ENCODE measurements around the gene PDE5A.

DNA sequence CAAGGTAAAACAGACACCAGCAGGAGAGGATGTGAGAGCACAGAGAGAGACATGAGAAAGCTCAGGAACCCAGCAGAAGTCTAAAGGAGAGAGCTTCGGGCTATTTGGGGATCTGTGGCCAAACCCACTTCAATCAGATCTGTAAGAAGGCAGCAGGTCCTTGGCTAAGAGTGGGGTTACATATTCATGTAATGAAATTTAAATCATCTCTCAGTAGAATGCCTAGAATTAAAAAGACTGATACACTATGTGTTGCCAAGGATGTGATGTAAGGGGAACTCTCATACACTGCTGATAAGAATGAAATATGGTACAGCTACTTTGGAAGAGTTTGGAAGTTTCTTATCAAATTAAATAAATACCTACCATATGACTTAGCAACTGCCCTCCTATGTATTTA is 35.8 kb downstream of the PDE5A start:
- TF ChIP-seq, protein P1, sequence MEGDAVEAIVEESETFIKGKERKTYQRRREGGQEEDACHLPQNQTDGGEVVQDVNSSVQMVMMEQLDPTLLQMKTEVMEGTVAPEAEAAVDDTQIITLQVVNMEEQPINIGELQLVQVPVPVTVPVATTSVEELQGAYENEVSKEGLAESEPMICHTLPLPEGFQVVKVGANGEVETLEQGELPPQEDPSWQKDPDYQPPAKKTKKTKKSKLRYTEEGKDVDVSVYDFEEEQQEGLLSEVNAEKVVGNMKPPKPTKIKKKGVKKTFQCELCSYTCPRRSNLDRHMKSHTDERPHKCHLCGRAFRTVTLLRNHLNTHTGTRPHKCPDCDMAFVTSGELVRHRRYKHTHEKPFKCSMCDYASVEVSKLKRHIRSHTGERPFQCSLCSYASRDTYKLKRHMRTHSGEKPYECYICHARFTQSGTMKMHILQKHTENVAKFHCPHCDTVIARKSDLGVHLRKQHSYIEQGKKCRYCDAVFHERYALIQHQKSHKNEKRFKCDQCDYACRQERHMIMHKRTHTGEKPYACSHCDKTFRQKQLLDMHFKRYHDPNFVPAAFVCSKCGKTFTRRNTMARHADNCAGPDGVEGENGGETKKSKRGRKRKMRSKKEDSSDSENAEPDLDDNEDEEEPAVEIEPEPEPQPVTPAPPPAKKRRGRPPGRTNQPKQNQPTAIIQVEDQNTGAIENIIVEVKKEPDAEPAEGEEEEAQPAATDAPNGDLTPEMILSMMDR (optimal IDR thresholded peaks at IDR 0.05 in 1 of 3, IDR thresholded peaks at IDR 0.05 in 1 of 3, conservative IDR thresholded peaks at IDR 0.05 in 1 of 3; ENCODE audit: extremely low read depth in 1 of 3, insufficient read depth in 2 of 3, low read length in 3 of 3), result no peak
- no peak for TF ChIP-seq EZH2 (IDR thresholded peaks at IDR 0.05; ENCODE audit: low read length)

Measured in keratinocyte (primary cell).